Choroid plexus epithelial cell (primary cell): ENCODE data around the gene AUP1.

Experiments used
- DNase-seq: peaks from one replicate; pipeline ENCODE4 v3.0.0-alpha.2; 2010; ENCODE audit warnings: low read depth
- H3K4me3 ChIP-seq: 2 replicates; pipeline ENCODE4 v1.5.1; 2011; ENCODE audit warnings: low read depth, mild to moderate bottlenecking, control low read depth, low read length, moderate library complexity
- CTCF ChIP-seq: conservative IDR thresholded peaks from 2 replicates; pipeline ENCODE4 v1.5.1; 2011; ENCODE audit warnings: low read depth, mild to moderate bottlenecking, control low read depth, inconsistent platforms, low read length, moderate library complexity

AUP1 gene

GRCh38 chr2:74499940-74500577 lies 29.4 kb downstream of the AUP1 start:
- H3K4me3 ChIP-seq = no peak overlapping the region
- no peak for DNase-seq
- TF ChIP-seq CTCF = no peak

- H3K4me3 ChIP-seq = peak within 1 kb of the TSS; percentile 35
- TF ChIP-seq CTCF = no peak
- DNase-seq = no peak
Observed at GRCh38 chr2:74499267-74499939, 30.1 kb downstream of the AUP1 start, which contains the start of gene LBX2. LBX2 (minus strand) TSS chr2:74499603; CDS start chr2:74499537, 66 bp downstream.

DNA sequence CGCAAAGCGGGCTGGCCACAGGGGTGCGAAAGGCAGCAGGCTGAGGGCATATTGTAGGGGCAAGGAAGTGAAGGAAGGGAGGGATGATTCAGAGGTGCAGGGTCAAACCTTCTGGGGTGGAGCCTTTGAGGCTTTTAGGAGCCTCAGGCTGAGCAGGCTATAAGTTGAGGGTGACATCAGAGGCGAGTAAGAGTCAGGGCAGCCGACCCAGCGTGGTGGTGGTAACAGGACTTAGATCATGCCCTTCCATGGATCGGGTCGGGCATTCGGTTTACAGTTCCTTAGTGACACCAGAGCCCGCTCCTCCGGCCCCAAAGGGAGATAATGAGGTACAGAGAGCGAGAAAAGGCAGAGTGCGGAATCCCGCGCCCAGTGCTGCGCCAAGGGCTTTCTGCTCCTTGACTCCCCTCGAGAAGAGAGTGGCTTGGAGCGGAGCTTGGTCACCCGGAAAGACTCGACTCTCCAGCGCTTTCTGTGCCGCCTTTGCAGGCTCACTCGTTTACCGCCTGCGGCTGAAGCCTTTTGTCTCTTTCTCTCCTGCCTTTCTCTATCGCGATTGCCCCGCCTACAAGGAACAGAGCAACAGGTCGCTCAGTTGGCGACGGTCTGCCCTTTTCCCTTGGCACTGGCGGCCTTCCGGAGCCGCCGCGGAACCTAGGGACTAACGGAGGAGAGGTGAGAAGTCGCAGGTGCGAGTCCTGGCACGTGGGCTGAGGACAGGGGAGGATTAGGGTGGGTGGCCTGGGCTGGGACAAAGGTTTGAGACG lies 30.8 kb downstream of the AUP1 start:
- no peak for DNase-seq
- H3K4me3 ChIP-seq = peak overlapping the region; percentile 35
- no peak for TF ChIP-seq CTCF

DNA sequence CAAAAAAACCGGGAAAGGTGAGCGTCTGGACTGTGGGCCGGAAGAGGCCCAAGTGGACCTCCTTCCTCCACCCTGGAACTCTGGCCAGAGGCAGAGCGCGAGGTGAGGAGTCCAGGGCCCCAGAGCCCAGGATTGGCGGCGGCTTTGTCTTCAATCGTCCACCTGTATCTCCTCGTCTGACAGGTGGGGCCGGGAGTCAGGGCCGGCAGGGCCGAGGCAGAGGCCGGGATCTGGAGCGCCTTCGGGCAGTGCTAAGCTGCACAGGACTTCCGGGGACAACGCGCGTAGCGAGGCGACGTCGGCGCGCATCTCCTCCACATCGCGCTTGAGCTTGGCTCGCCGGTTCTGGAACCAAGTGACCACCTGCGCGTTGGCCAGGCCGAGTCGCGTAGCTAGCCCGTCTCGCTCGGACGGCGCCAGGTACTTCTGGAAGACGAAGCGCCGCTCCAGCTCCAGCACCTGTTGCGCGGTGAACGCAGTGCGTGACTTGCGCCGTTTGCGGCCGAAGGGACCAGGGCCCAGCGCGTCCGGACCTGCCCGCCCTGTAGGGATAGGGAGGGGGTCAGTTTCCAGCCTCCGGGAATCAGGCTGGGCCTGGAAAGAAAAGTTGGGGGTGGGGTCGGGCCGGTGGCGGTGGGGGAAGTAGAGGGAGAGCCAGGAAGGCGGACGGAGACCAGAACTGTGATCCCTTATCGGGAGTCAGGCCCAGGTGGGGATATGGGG lies 31.6 kb downstream of the AUP1 start:
- TF ChIP-seq CTCF = no peak
- DNase-seq = no peak
- peak overlapping the region; percentile 35 for H3K4me3 ChIP-seq

DNA sequence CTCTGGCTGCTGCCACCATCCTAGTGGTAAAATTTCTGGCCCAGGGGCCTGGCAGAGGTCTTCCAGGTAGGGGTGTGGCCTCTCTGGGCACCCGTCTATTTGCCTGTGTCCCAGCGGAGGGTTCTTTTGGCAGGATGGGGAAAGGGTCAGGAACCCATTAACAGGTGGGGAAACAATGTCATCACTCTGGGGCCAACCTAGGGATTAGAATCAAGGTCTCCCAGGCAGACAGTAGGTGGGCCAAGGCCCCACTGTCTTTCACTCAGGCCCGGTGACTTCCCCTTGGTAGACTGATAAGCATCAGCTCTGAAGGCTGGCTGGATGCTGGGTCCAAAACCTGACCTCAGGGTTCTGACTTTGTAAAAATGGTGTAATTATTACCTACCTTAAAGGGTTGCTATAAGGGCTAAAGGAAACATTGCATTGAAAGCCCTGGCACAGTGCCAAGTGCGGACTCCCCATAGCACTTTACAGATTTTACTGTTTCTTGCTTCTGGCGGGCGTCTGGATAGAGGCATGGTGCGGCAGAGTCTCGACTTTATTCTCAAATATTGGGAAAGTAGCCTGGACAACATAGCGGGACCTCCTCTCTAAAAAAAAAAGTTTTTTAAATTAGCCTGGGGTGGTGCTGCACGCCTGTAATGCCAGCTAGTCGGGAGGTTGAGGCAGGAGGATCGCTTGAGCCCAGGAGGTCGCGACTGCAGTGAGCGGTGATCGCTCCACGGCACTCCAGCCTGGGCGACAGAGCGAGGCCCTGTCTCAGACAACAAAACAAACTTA lies 32.3 kb downstream of the AUP1 start:
- TF ChIP-seq CTCF = no peak
- peak overlapping the region; percentile 35 for H3K4me3 ChIP-seq
- DNase-seq = no peak

DNA sequence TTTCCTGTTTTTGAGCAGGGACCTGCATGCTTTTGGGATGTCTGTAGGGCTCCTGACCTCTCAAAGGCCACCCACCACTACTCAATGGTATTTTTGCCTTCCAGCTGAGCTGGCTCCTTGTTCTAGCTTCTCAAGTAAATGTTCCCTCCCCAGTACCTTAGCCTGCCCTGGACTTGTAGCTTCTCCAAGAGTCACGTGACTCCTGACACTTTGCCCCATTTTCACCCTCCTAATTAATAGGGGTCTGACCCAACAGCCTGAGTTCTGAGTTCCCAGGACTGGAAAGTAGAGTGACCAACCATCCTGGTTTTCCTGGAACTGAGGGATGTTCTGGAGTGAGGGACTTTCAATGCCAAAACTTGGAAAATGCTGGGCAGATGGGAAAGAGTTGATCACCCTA lies 34.1 kb downstream of the AUP1 start:
- no peak overlapping the region for H3K4me3 ChIP-seq
- TF ChIP-seq CTCF = no peak
- no peak for DNase-seq
